Measurements from ENCODE around the gene METTL14.

GRCh38 chr4:118711052-118711451, 25.9 kb downstream of the METTL14 start:
- TF ChIP-seq EZH2 (IDR thresholded peaks at IDR 0.05; ENCODE audit: borderline replicate concordance, low read length) = no peak
- TF ChIP-seq, protein P1, sequence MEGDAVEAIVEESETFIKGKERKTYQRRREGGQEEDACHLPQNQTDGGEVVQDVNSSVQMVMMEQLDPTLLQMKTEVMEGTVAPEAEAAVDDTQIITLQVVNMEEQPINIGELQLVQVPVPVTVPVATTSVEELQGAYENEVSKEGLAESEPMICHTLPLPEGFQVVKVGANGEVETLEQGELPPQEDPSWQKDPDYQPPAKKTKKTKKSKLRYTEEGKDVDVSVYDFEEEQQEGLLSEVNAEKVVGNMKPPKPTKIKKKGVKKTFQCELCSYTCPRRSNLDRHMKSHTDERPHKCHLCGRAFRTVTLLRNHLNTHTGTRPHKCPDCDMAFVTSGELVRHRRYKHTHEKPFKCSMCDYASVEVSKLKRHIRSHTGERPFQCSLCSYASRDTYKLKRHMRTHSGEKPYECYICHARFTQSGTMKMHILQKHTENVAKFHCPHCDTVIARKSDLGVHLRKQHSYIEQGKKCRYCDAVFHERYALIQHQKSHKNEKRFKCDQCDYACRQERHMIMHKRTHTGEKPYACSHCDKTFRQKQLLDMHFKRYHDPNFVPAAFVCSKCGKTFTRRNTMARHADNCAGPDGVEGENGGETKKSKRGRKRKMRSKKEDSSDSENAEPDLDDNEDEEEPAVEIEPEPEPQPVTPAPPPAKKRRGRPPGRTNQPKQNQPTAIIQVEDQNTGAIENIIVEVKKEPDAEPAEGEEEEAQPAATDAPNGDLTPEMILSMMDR (IDR thresholded peaks at IDR 0.05; ENCODE audit: low read length) = no peak
